ENCODE data around the gene AXL.
A peak's percentile ranks its signal among the peaks of the same experiment; 100 is the strongest.

The AXL gene

DNA sequence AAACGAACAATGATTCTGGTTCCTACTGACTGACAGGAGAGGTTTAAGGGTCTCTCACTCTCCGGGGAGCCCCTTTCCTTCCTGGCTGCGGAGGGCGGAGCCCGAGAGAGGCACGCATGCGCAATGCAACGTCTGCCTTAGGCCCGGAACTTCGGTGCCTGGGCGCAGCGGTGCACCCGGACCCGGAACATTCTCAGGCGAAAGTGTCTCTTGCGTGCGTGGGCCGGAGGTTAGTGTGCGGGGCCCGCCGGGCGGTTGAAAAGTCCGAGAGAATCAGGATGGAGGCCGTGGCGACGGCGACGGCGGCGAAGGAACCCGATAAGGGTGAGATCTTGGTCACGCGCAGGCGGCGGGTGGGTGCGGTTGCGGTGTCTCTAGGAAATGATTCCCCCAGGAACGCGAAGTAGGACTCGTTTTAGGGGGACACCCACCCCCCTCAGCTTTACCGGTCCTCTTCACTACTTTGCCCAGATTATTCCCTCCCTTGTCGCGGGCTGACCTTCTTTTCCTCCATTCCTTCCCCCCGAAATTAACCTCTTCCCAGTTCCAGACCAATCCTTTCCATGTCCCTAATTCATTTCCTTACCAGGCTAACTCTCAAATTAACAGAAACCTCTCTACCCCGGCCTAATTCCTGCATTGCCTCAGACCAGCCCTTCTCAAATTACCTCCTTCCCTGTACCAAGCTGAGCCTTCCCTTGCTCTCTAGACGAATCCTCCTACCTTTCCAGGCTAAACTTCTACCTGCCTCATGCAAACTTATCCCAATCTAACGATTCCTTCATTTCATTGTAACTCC is 91.2 kb downstream of the AXL start, which contains the start of gene CCDC97:
TSS of gene CCDC97 (plus strand) at position 140 of the 799 bp plus-strand sequence. CDS start at position 279, 139 bp downstream.
- no peaks in the 10 kb centered on the region for H4K20me1 ChIP-seq (ENCODE audit: control insufficient read depth, insufficient read depth, low read depth, low read length)
- H3K27me3 ChIP-seq (ENCODE audit: control insufficient read depth, low read length), result no peaks in the 10 kb centered on the region
- H3K79me2 ChIP-seq (ENCODE audit: control insufficient read depth, low read length), result peaks cover 54% of the 10 kb centered on the region
- peaks cover 41% of the 10 kb centered on the region for H3K4me1 ChIP-seq (ENCODE audit: control insufficient read depth, low read length)
- H3K4me2 ChIP-seq (ENCODE audit: low read length), result peak within 1 kb of the TSS; percentile 97
- H3K9me3 ChIP-seq (ENCODE audit: control insufficient read depth, insufficient read depth, low read length), result no peaks in the 10 kb centered on the region
- no peaks in the 10 kb centered on the region for H3K9me2 ChIP-seq (replicated peaks; ENCODE audit: control insufficient read depth, low read length)
- peaks cover 21% of the 10 kb centered on the region for H3F3A ChIP-seq (ENCODE audit: control insufficient read depth, insufficient read depth)
- H3K36me3 ChIP-seq (ENCODE audit: control insufficient read depth, low read length), result peaks cover 56% of the 10 kb centered on the region
- peak within 1 kb of the TSS; percentile 63 for H3K27ac ChIP-seq (ENCODE audit: low read depth, low read length)
- H3K4me3 ChIP-seq (ENCODE audit: low read length), result peak within 1 kb of the TSS; percentile 97
- no peak for TF ChIP-seq EZH2phosphoT487 (IDR thresholded peaks at IDR 0.05; ENCODE audit: borderline replicate concordance, low read length)
- TF ChIP-seq, protein P1, sequence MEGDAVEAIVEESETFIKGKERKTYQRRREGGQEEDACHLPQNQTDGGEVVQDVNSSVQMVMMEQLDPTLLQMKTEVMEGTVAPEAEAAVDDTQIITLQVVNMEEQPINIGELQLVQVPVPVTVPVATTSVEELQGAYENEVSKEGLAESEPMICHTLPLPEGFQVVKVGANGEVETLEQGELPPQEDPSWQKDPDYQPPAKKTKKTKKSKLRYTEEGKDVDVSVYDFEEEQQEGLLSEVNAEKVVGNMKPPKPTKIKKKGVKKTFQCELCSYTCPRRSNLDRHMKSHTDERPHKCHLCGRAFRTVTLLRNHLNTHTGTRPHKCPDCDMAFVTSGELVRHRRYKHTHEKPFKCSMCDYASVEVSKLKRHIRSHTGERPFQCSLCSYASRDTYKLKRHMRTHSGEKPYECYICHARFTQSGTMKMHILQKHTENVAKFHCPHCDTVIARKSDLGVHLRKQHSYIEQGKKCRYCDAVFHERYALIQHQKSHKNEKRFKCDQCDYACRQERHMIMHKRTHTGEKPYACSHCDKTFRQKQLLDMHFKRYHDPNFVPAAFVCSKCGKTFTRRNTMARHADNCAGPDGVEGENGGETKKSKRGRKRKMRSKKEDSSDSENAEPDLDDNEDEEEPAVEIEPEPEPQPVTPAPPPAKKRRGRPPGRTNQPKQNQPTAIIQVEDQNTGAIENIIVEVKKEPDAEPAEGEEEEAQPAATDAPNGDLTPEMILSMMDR (IDR thresholded peaks at IDR 0.05; ENCODE audit: low read depth, low read length, poor library complexity, severe bottlenecking), result no peak

DNA sequence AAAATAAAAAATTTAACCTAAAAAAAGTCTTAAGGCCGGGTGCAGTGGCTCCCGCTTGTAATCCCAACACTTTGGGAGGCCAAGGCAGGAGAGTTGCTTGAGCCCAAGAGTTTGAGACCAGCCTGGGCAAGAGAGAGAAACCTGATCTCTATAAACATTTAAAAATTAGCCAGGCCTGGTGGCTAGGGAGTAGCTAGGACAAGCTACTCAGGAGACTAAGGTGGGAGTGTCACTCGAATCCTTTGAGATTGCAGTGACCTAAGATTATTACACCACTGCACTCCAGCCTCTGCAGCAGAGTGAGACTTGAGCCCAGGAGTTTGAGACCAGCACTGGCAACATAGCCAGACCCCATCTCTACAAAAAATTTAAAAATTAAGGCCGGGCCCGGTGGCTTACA is 92.0 kb downstream of the AXL start:
- Histone ChIP-seq H3K27ac (ENCODE audit: low read depth, low read length) (no peak overlapping the region), H3K27me3 (ENCODE audit: control insufficient read depth, low read length) (no peaks in the 10 kb centered on the region), H3K79me2 (ENCODE audit: control insufficient read depth, low read length) (peaks cover 55% of the 10 kb centered on the region), H3K9me3 (ENCODE audit: control insufficient read depth, insufficient read depth, low read length) (no peaks in the 10 kb centered on the region), H3K9me2 (replicated peaks; ENCODE audit: control insufficient read depth, low read length) (no peaks in the 10 kb centered on the region), H3K4me3 (ENCODE audit: low read length) (peak overlapping the region; percentile 97), H3K4me1 (ENCODE audit: control insufficient read depth, low read length) (peaks cover 41% of the 10 kb centered on the region), H3K36me3 (ENCODE audit: control insufficient read depth, low read length) (peaks cover 50% of the 10 kb centered on the region), H4K20me1 (ENCODE audit: control insufficient read depth, insufficient read depth, low read depth, low read length) (no peaks in the 10 kb centered on the region), H3F3A (ENCODE audit: control insufficient read depth, insufficient read depth) (peaks cover 21% of the 10 kb centered on the region), H3K4me2 (ENCODE audit: low read length) (peak overlapping the region; percentile 97)
- TF ChIP-seq EZH2phosphoT487 (IDR thresholded peaks at IDR 0.05; ENCODE audit: borderline replicate concordance, low read length), result no peak
- TF ChIP-seq, protein P1 (IDR thresholded peaks at IDR 0.05; ENCODE audit: low read depth, low read length, poor library complexity, severe bottlenecking), result no peak

All from DOHH2 (cell line).